Astrocyte (in vitro differentiated cells and primary cell): ENCODE data around the gene EPHB2.

ENCODE experiments used
- EZH2 ChIP-seq: IDR thresholded peaks from 2 replicates; pipeline ENCODE4 v1.6.1; 2012; ENCODE audit warnings: mild to moderate bottlenecking, low read length, inconsistent platforms; ENCODE audit not compliant: insufficient read depth
- TF ChIP-seq, protein P1 (sequence below): IDR thresholded peaks from 2 replicates; pipeline ENCODE4 v1.5.1; 2011; ENCODE audit warnings: low read depth, mild to moderate bottlenecking, inconsistent platforms, low read length, moderate library complexity; ENCODE audit not compliant: insufficient read depth

DNA sequence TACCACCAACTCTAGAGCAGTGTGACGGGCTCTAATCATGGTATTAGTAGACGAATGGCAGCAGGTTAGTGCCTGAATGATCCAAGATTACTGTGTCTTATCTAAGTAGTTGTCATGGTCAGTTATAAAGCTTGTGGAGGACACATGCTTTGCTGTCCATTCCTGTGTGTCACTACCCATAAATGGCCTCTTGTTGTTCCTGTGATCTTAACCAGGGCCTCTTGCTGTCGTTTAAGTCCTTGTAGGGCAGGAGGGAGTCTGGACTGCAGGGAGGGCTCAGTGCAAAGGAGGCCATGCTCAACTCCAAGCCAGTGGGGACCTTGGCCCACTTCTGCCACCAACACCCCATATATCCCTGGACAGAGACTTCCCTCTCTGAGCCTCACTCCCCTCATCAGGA is 130.5 kb downstream of the EPHB2 start:
- TF ChIP-seq, protein P1, sequence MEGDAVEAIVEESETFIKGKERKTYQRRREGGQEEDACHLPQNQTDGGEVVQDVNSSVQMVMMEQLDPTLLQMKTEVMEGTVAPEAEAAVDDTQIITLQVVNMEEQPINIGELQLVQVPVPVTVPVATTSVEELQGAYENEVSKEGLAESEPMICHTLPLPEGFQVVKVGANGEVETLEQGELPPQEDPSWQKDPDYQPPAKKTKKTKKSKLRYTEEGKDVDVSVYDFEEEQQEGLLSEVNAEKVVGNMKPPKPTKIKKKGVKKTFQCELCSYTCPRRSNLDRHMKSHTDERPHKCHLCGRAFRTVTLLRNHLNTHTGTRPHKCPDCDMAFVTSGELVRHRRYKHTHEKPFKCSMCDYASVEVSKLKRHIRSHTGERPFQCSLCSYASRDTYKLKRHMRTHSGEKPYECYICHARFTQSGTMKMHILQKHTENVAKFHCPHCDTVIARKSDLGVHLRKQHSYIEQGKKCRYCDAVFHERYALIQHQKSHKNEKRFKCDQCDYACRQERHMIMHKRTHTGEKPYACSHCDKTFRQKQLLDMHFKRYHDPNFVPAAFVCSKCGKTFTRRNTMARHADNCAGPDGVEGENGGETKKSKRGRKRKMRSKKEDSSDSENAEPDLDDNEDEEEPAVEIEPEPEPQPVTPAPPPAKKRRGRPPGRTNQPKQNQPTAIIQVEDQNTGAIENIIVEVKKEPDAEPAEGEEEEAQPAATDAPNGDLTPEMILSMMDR = no peak
- no peak for TF ChIP-seq EZH2
